Motor neuron (in vitro differentiated cells): ENCODE data around the gene ITGA3. TPM values are rescaled to one million over a fixed set of nuclear protein-coding genes. Genes with fewer than 3 reads are reported as not detected.

Experiments used
- ATAC-seq, 8 experiments: fragments of 200-7000 bp; cut with Tn5 transposase; replicated peaks in 6 of 8; 2 replicates each; pipeline ENCODE4 v1.8.0; 2021; ENCODE audit warnings: mild to moderate bottlenecking in 8 of 8, moderate library complexity in 8 of 8
- H3K27ac ChIP-seq, 2 donors: fragments of 250-450 bp; sonication (Bioruptor Pico); 2 replicates each; pipeline ENCODE4 v1.9.0; 2021; ENCODE audit warnings: antibody characterized with exemption in 2 of 2, mild to moderate bottlenecking in 2 of 2, moderate library complexity in 1 of 2
- H3K4me1 ChIP-seq, 2 donors: fragments of 250-450 bp; sonication (Bioruptor Pico); replicated peaks in 1 of 2; 2 replicates each; pipeline ENCODE4 v1.6.1; 2021; ENCODE audit warnings: antibody characterized with exemption in 2 of 2, mild to moderate bottlenecking in 2 of 2, moderate library complexity in 1 of 2
- H3K4me3 ChIP-seq, 5 donors: fragments of 250-450 bp; sonication (Bioruptor Pico); 2 replicates each; pipeline ENCODE4 v1.9.0; 2021; ENCODE audit warnings: antibody characterized with exemption in 5 of 5, mild to moderate bottlenecking in 5 of 5, moderate library complexity in 4 of 5
- WGBS, 10 experiments: fragments of 450-650 bp; shearing (Covaris generic); methylation state at CpG; one replicate each; pipeline ENCODE4 v1.0.0; 2022; 5-methylcytosine and 5-hydroxymethylcytosine counted together
- in situ Hi-C, 9 experiments: fragments of 400-800 bp; cut with MboI; loops; one replicate each; pipeline ENCODE4 v1.15.0; 2021; ENCODE audit warnings: low sequenced_read_pairs in 9 of 9, low pct_unique_long_range_greater_than_20kb in 2 of 9; ENCODE audit not compliant: unreplicated experiment in 9 of 9
- total RNA-seq, 8 experiments: library from RNA; unstranded; fragments of 300-600 nt; gene quantifications; 2 replicates each; pipeline versions ENCODE4 v1.2.3 to v1.2.4, GENCODE V29; 2022

The ITGA3 gene
- total RNA-seq, 8 experiments from 2014 or later, result 2.9 to 72.8 (median 9.1) TPM

- H3K27ac ChIP-seq, result no peak overlapping the region
- peaks cover 0 to 2% of the 10 kb centered on the region in 2 donors for H3K4me1 ChIP-seq
- 0 to 80% (median 59%) methylated on average over 1 to 3 of the region's 5 CpGs; no CpG with 5 or more reads in 4 of the 10 experiments for WGBS, 10 experiments
- H3K4me3 ChIP-seq, result no peak overlapping the region
- in situ Hi-C loops, result loop anchor here in 2 of 9 experiments (10.0 kb wide), 1 partner anchor 57 kb away; no protein-coding TSS in a partner anchor
- ATAC-seq, result peak in 2 of 8 experiments; percentile 2 to 23
These were observed 25.8 kb downstream of the ITGA3 start for GRCh38 chr17:50081757-50082156.

- WGBS, 10 experiments, result 17 to 69% (median 52%) methylated on average over 1 to 2 of the region's 10 CpGs; no CpG with 5 or more reads in 2 of the 10 experiments
- no peak overlapping the region for H3K27ac ChIP-seq
- no peaks in the 10 kb centered on the region for H3K4me1 ChIP-seq
- peak; percentile 65 to 100 (median 76) for ATAC-seq
- no peak overlapping the region for H3K4me3 ChIP-seq
- in situ Hi-C loops, result loop anchor here in 2 of 9 experiments (10.0 kb wide), 1 partner anchor 63 kb away; no protein-coding TSS in a partner anchor
These were observed 31.5 kb downstream of the ITGA3 start for GRCh38 chr17:50087246-50087911.

- Histone ChIP-seq H3K27ac (no peak overlapping the region), H3K4me3 (no peak overlapping the region), H3K4me1 (no peaks in the 10 kb centered on the region)
- peak in 4 of 8 experiments; percentile 17 to 31 (median 24) for ATAC-seq
- in situ Hi-C loops, result loop anchor here in 2 of 9 experiments (10.0 kb wide), 1 partner anchor 63 kb away; no protein-coding TSS in a partner anchor
- WGBS, 10 experiments, result no CpG with 5 or more reads among the region's 19 CpGs
These were observed 32.0 kb downstream of the ITGA3 start for GRCh38 chr17:50087912-50088405.

GRCh38 chr17:50088952-50089825 lies 33.3 kb downstream of the ITGA3 start:
- 71 to 87% (median 83%) methylated on average over 2 to 12 of the region's 25 CpGs; no CpG with 5 or more reads in 6 of the 10 experiments for whole genome bisulfite sequencing, 10 experiments
- Histone ChIP-seq H3K4me3 (no peak overlapping the region), H3K27ac (no peak overlapping the region), H3K4me1 (peaks cover 3 to 4% of the 10 kb centered on the region in 2 donors)
- in situ Hi-C loops, result loop anchor here in 2 of 9 experiments (10.0 kb wide), 1 partner anchor 64 kb away; no protein-coding TSS in a partner anchor
- ATAC-seq, result peak in 2 of 8 experiments; percentile 6 to 17

GRCh38 chr17:50090071-50090470 lies 34.2 kb downstream of the ITGA3 start:
- Histone ChIP-seq H3K4me1 (peaks cover 6 to 11% of the 10 kb centered on the region in 2 donors), H3K27ac (no peak overlapping the region), H3K4me3 (no peak overlapping the region)
- WGBS, 10 experiments, result 40 to 79% methylated on average over 1 to 2 of the region's 6 CpGs; no CpG with 5 or more reads in 8 of the 10 experiments
- ATAC-seq, result no peak
- in situ Hi-C loops, result loop anchor here in 1 of 9 experiments (5.0 kb wide), 1 partner anchor 63 kb away; no protein-coding TSS in a partner anchor

GRCh38 chr17:50090971-50091917 lies 35.3 kb downstream of the ITGA3 start:
- 30 to 92% (median 56%) methylated on average over 3 to 9 of the region's 15 CpGs; no CpG with 5 or more reads in 3 of the 10 experiments for WGBS, 10 experiments
- no peak for ATAC-seq
- Histone ChIP-seq H3K4me1 (peaks cover 12 to 19% of the 10 kb centered on the region in 2 donors), H3K27ac (no peak overlapping the region), H3K4me3 (no peak overlapping the region)
- in situ Hi-C loops, result loop anchor here in 1 of 9 experiments (5.0 kb wide), 1 partner anchor 64 kb away; no protein-coding TSS in a partner anchor

- no peak overlapping the region for H3K4me3 ChIP-seq
- 60 to 80% methylated on average over 1 of the region's 2 CpGs; no CpG with 5 or more reads in 8 of the 10 experiments for WGBS, 10 experiments
- no peak overlapping the region for H3K27ac ChIP-seq
- ATAC-seq, result no peak
- H3K4me1 ChIP-seq, result peaks cover 12 to 21% of the 10 kb centered on the region in 2 donors
- in situ Hi-C loops, result loop anchor here in 1 of 9 experiments (5.0 kb wide), 1 partner anchor 65 kb away; no protein-coding TSS in a partner anchor
These were observed 36.0 kb downstream of the ITGA3 start for GRCh38 chr17:50091918-50092285.

- Histone ChIP-seq H3K4me3 (no peak overlapping the region), H3K27ac (no peak overlapping the region), H3K4me1 (peaks cover 12 to 21% of the 10 kb centered on the region in 2 donors)
- 73 to 100% (median 96%) methylated on average over 1 to 3 of the region's 3 CpGs; no CpG with 5 or more reads in 4 of the 10 experiments for WGBS, 10 experiments
- no peak for ATAC-seq
- in situ Hi-C loops, result loop anchor here in 1 of 9 experiments (5.0 kb wide), 1 partner anchor 66 kb away; no protein-coding TSS in a partner anchor
These were observed 37.3 kb downstream of the ITGA3 start for GRCh38 chr17:50093246-50093645.

- in situ Hi-C loops, result loop anchor here in 1 of 9 experiments (5.0 kb wide), 1 partner anchor 67 kb away; no protein-coding TSS in a partner anchor
- Histone ChIP-seq H3K27ac (no peak overlapping the region), H3K4me1 (peaks cover 12 to 21% of the 10 kb centered on the region in 2 donors), H3K4me3 (no peak overlapping the region)
- ATAC-seq, result no peak
- 0 to 63% (median 25%) methylated on average over 1 to 3 of the region's 3 CpGs; no CpG with 5 or more reads in 1 of the 10 experiments for WGBS, 10 experiments
These were observed 37.9 kb downstream of the ITGA3 start for GRCh38 chr17:50093807-50094206.

- Histone ChIP-seq H3K4me3 (peak overlapping the region; percentile 60 to 94 (median 82)), H3K4me1 (peaks cover 12 to 21% of the 10 kb centered on the region in 2 donors), H3K27ac (no peak overlapping the region)
- in situ Hi-C loops, result loop anchor here in 1 of 9 experiments (5.0 kb wide), 1 partner anchor 67 kb away; no protein-coding TSS in a partner anchor
- peak; percentile 57 to 71 (median 61) for ATAC-seq
- WGBS, 10 experiments, result 0 to 16% (median 2%) methylated on average over 2 to 18 of the region's 21 CpGs
These were observed 38.4 kb downstream of the ITGA3 start for GRCh38 chr17:50094243-50094752.
